Stimulated activated CD4-positive, alpha-beta T cell treated with anti-CD3 and anti-CD28 coated beads, Interleukin-15, amount 100 ng/mL, for 1 hour (primary cell): ENCODE data around the gene CLDN7.
"Not testable (repeated sequence)": the region's sequence is repeated elsewhere in the genome, so short reads cannot be mapped to it uniquely, and the experiment has no call there.

Source experiments
- DNase-seq, 2 donors: peaks; one replicate each; pipeline ENCODE4 v3.0.0-alpha.2; 2020; ENCODE audit warnings: low read depth in 1 of 2, low spot score in 1 of 2

CLDN7 gene

GRCh38 chr17:7256766-7257456, 5.4 kb downstream of the CLDN7 start:
- DNase-seq = no peak

- no peak for DNase-seq
Measured at GRCh38 chr17:7254511-7254910, 7.8 kb downstream of the CLDN7 start.

GRCh38 chr17:7253082-7253481, 9.2 kb downstream of the CLDN7 start:
- no peak for DNase-seq

GRCh38 chr17:7252176-7253043, 9.9 kb downstream of the CLDN7 start, which contains the start of gene ELP5:
Gene ELP5 (plus strand): TSS chr17:7252215. CDS start chr17:7252551, 336 bp downstream.
- peak; percentile 68 to 73 for DNase-seq

GRCh38 chr17:7251661-7252175, 10.6 kb downstream of the CLDN7 start, which contains the start of gene CTDNEP1:
Gene CTDNEP1 (minus strand): TSS chr17:7251734. CDS start chr17:7251296, 438 bp downstream.
- DNase-seq = peak; percentile 97 to 98

GRCh38 chr17:7250695-7251627, 11.3 kb downstream of the CLDN7 start:
- no peak for DNase-seq

GRCh38 chr17:7249830-7250229, 12.4 kb downstream of the CLDN7 start:
- DNase-seq = no peak

- DNase-seq = no peak
Measured at GRCh38 chr17:7249214-7249613, 13.1 kb downstream of the CLDN7 start.

GRCh38 chr17:7248796-7249195, 13.5 kb downstream of the CLDN7 start:
- no peak for DNase-seq

GRCh38 chr17:7246779-7247178, 15.5 kb downstream of the CLDN7 start:
- no peak for DNase-seq

- not testable (repeated sequence) for DNase-seq
Measured at GRCh38 chr17:7243838-7244237, 18.4 kb downstream of the CLDN7 start.

GRCh38 chr17:7243453-7243729, 18.9 kb downstream of the CLDN7 start:
- no peak for DNase-seq

- peak; percentile 85 to 90 for DNase-seq
Measured at GRCh38 chr17:7242717-7243452, 19.4 kb downstream of the CLDN7 start.

GRCh38 chr17:7241783-7242716, 20.2 kb downstream of the CLDN7 start, which contains the start of gene GABARAP:
Gene GABARAP (minus strand): TSS chr17:7242449. CDS start chr17:7242330, 119 bp downstream.
- peak; percentile 91 for DNase-seq

- no peak for DNase-seq
Measured at GRCh38 chr17:7241090-7241733, 21.1 kb downstream of the CLDN7 start.

GRCh38 chr17:7240375-7240774, 21.9 kb downstream of the CLDN7 start:
- DNase-seq = no peak

GRCh38 chr17:7239091-7240027, 22.9 kb downstream of the CLDN7 start, which contains the start of gene PHF23:
Gene PHF23 (minus strand): TSS chr17:7239457. CDS start chr17:7239279, 178 bp downstream.
- peak; percentile 94 to 96 for DNase-seq
